Right forelimb (tissue), 1 donor: ENCODE measurements around the gene GK2.

Experiments used
- DNase-seq: peaks from one replicate; pipeline ENCODE4 v3.0.0-alpha.2; 2018

Gene GK2

DNA sequence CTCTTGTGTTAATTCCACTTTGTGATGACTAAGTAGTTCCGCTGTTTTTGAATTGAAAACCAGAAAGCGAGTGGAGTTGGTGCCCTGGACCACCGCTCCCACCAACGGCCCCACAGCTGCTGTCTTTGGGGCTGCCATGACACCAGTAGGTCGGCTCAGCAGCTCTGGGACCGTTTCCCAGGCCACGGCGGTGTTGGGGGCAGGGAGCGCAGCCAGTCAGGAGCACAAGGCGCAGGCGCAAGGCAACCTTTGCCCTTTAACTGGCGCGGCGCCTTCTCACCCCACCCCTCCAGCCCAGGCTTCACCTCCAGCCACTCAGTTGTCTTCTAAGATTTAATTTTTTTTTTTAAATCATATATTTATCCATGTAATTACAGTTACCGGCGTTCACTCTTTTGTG lies at the start of gene GK2:
Gene GK2, minus strand, starts transcription at position 166 of the 400 bp plus-strand sequence. Its CDS starts 28 bp downstream, at position 138.
- no peak for DNase-seq

DNA sequence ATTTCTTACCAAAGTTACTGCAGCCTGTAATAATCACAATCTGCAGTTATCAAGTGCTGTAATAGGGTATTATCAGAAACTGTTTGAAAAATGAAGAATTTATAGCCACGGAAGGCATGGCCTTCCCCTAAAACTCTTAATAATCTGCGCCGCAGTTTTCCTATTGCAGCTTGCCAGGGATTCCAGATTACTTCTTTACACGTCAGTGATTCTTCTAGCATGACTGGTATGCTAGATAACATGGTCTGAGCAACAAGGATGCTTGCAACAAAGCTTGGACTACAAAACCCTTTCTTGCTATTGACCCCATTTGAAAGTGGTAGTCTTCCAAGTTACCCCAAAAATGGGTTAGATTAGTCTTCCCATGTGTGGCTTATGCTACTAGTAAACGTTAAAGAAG lies 47.2 kb upstream of the GK2 start:
- DNase-seq, result no peak

DNA sequence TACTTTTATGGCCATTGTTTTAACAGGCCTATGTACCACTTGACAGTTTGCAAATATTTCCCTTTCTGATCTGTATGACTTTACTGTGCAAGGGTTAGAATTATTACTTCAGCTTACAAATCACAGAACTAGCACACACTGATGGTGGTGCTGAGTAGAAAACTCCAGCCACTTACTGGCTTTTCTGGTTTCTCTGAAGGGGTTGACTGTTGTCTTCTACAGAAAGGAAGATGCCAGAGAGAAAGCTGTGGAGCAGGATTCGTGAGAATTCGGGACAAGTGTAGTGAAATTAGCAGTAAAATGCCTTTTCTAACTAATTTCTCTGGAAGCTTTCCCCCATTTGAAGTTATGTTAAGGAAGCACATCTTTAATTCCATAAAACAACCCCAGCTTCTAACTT lies 46.6 kb upstream of the GK2 start:
- no peak for DNase-seq

DNA sequence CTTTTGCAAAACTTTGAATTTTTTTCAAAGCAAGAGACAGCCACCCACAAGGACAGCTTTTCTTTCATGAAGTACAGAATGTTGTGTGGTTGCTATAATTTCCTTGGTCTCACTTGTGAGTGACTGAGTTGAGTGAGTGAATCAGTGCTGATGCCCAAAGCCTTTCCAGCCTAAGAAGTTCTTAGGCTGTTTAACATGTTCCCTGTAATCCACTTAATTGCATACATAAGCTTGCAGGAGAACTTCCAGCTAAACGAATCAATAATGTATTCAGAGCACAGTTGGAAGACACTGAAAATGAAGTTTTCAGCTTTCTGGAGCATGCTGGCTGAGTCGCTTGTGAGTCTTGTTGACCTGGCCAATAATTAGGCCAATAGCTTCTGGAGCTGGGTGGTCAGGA lies 42.0 kb upstream of the GK2 start:
- no peak for DNase-seq

DNA sequence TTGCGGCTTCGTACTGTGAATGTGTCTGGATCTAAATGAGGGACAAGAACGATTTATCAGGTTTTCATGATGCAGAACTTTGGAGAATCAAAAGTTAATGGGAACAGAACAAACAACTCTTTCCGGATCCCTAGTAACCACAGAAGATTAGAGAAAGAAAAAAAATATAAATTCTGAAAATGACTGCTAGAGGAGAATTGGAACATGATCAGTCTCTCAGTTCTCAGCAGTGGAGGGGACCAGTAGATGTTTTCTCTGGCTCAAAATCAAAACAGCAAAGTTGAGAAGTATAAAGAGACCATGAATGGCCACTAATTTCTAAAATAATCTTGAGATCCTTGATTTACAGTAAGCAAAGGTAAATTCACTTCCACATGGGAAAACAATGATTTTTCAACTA lies 38.1 kb upstream of the GK2 start:
- no peak for DNase-seq

DNA sequence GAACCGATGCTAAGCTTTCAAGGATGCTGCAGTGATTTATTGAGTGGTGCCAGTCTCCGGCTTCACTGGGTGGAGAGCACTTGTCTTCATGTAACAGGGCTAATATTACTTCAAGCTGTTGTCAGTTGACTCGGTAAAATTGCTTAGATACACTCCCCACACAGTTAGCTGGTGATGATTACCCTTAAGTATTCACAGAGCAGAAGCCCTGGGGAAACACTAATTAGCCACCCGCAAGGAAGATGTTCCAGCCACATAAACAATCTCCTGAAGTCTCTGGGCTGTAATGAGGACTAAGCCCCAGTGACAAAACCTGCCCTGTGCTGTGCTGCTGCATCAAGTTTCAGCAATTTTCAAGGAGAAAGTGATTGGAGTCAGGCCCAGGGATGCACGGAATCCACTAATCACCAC lies 37.3 kb upstream of the GK2 start:
- DNase-seq, result no peak

DNA sequence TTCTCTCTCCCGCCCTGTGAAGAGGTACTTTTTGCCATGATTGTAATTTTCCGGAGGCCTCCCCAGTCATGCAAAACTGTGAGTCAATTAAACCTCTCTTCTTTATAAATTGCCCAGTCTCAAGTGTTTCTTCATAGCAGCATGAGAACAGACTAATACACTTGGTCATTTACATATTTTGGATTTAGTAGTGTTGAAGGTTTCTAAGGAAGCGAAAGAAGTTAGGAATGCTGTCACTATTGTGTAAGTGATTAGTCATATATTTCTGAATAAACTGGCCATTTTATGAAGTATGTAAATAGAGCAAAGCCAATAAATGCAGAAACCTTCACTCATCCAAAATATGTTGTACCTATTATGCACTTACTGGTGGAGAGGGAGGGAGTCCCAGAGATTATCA lies 34.4 kb upstream of the GK2 start:
- no peak for DNase-seq

DNA sequence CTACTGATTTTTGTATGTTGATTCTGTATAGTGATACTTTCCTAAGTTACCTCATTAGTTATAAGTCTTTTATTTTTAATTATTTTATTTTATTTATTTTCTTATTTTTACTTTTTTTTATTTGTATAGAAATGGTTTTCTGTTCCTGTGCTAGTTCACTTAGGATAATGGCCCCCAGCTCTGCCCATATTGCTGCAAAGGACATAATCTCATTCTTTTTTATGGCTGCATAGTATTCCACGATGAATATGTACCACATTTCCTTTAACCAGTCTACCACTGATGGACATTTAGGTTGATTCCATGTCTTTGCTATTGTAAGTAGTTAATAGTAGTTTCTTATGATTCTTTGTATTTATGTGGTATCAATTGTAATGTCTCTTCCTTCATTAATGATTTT lies 31.5 kb upstream of the GK2 start:
- DNase-seq, result no peak

DNA sequence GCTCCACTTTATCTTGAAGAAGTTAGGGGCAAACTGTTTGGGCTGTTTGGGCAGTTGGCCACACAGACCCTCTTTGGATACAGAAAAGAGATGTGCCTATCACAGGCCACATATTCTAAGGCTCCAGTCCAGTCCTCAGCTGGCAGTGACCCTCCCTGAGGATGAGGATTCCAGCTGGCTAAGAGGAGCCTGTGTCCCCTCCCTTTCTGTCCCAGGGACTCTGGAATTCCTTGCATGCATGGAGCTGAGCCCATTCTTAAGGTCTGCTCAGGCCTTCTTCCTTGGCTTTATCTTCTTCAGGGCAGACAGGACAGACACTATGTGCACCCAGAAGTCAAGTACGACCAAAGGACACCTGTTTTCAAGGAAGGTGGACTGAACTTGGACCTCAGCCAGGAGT lies 23.8 kb upstream of the GK2 start:
- DNase-seq, result no peak

DNA sequence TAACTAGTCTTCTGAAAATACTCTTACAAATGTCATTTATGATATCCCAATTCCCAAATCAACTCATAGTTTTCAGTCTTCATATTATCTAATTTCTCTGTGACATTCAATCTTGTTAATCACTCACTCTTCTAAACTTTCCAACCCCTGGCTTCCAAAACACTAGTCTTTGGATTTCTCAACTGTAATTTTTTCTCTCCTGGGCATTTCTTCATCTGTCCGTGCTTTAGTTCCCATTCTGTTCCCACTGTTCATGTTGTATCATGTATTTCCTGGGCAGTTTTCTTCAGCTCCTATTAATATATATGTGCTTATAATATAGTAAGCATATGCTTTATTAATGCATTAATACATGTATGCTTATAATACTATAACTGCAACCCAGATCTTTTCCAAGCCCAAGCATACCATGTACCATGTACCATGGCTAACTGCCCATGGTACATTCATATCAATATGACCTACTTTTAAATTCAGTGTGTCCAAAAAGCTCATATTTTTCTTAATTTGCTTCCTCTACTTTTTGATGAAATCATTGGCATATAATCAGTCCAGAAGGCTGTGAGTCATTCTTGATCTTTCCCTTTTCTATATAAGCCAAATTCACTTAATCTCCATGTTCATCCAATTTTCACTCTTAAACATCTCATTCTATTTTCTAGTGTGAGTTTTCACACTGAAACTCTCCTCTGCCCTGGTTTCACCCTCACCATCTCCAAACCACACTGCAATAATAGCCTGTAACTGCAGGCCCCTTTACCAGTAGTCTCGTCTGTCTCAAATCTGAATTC lies 21.3 kb upstream of the GK2 start:
- no peak for DNase-seq

DNA sequence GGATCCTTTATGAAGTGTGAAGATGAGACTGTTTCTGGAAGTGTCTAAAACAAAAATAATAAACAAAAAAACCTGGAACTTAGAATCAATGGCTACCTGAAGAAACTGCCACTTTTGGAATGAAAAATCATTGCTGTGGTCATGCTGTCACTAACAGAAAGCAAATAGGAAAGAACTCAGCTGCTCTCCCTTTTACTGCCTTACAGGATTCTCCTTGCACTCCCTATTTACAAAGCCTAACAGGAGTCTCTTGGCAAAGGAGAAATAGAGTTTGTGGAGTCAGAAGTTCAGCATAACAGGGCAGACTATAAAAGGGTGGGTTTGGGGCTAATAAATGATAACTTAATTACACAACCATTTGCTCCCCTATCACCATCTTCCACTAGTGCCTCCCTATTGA lies 19.0 kb upstream of the GK2 start:
- DNase-seq, result no peak

DNA sequence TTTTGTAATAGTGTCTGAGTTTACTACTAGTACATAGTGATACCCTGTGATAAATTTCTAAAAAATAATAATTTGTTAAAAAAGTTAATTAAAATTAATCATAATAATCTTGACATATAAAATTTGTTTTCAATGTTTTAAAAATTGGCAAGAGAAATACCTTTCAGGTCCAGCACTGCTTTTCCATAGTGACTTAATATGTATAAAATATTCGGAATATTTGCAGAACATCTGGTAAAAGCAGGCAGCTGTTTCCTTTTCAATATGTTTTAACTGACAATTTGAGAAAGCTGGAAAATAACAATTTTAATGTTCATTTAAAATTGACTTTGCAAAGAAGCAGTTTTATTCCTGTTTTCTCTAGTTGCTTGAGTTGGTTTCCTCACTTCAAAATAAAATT lies 17.6 kb upstream of the GK2 start:
- DNase-seq, result no peak

DNA sequence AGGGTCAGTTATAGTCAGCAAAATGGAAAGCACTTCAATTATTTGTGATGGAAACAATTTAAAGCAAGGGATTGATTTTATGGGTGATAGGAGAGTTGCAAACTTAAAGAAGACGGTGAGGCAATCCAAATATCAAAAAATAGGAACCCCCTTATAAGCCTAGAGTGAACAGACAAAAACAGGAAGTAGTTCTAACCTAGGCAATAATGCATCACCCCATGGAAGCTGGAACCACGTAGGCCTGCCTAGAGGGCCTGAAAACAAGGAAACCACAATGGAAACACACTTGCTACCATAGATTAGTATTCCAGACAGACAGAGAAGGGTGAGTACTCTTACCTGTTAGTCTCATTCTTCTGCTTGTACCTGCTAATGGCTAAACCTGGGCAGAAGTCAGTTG lies 13.5 kb upstream of the GK2 start:
- no peak for DNase-seq

DNA sequence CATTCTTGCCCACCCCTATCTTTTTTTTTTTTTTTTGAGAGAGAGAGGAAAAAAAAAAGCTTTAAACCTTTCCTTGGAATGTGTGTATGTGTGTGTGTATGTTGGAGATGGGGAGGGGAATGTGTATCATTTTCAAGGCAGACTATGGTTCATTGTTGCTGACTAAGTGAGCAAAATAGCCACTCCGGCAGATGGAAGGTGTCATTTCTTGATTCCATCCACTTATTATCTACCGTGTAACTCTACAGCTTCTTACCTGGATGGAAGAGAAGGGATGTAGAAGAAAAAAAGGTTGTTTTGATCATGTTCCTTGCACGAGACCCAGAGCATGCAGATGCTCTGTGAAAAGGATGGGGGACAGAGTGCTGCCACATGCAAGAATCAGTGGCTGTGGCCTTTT lies 5.9 kb upstream of the GK2 start:
- DNase-seq, result no peak

DNA sequence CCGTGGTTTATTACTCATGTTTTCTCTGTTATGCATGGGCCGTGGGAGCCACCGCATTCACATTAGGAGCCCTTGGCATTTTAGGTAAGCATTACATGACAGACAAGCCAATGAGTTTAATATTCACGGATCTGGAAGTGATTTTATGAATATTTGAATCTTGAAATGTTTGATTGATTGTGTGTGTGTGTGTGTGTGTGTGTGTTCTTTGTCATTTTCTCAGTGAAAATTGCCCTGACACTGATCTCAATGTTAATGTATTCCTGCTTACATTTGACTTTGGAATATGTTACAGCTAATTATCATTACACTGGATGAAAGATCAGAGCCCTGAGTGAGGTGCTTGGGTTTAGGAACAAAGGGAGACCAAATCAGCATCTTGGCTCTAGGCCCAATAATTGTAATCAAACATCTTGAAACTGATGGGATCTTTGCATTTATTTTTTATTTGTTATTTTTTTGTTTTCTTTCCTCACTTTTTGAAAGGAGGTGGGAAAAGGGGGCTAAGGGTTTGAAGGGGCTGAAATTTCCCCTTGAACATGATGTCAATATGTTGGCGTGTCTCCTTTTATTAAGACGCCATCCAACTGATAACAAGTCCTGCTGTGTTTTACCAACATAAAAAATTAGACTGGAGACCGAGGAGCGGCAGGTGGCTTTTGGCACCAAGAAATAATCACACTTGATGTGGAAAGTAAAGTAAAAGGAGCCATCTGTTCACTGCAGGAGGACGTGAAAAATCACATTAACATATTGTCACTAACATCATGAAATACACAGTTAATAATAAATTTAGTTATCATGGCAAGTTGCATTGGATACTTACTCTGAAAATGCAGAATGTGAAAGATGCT lies 5.2 kb upstream of the GK2 start:
- DNase-seq, result no peak

DNA sequence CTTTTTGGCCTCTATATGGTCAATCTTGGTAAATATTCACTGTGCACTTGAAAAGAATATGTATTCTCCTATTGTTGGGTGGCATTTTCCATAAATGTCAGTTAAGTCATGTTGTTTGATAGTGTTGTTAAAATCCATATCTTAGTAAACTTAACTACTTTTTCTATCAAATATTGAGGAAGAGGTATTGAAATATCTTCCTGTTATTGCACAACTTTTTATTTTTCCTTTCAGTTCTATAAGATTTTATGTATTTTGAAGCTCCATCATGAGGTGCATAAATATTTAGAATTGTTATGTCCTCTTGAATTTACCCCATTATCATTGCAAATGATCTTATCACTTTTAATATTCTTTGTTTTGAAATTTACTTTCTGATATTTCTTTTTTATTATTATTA lies 3.4 kb downstream of the GK2 start:
- DNase-seq, result no peak

DNA sequence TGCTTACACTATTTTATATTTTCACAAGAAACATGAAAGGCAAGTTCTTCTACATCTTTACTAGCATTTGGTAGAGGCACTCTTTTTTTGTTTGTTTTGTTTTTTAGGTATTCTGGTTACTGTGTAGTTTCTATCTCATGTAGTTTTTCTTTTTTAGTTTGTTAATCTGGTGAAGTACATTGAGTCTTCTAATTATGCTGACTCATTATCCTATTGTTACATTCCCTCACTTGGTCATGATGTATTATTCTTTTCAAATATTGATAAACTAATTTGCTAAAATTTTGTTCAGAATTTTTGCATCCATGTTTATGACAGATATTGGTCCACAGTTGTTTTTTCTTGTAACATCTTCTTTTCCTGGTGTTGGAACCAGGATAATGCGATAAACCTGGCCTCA lies 4.7 kb downstream of the GK2 start:
- no peak for DNase-seq

DNA sequence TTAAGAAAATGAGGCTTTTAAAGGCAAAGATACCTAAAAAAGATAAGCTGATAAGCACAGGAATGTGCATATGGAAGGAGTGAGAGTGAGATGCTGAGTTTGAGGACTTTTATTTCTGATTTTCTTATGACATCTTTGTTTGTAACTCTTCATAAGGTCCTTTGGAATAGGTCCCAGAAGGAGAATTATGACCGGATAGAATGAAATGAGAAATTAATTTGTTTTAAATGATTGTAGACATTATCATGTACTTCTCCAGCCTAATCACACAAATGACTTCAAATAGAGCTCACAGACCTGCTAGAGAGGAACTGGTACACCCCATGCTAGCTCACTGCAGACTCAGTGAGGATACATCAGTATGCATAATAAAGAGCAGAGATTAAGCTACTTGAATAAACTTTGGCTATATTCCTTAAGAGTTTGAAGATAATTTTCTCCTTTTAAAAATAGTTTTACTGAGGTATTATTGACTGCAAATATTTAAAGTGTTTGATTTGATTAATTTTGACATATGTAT lies 5.6 kb downstream of the GK2 start:
- no peak for DNase-seq

DNA sequence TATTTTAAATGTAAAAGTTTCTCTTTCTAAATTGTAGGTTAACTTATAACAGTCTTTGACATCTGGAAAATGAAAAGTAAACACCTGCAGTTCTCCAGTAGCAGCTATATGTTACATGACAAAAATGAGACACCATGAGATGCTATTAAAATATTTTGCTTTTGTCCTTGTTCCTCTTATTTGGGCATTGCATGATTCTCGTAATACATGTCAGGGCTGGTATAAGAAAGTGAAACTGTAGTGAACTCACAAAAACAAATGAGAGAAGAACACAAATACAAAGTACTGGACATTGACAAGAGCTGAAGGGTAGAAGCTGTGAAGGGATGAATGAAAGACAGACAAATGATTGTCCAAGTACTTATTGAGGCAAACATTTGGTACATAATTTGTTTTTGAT lies 9.0 kb downstream of the GK2 start:
- DNase-seq, result no peak

DNA sequence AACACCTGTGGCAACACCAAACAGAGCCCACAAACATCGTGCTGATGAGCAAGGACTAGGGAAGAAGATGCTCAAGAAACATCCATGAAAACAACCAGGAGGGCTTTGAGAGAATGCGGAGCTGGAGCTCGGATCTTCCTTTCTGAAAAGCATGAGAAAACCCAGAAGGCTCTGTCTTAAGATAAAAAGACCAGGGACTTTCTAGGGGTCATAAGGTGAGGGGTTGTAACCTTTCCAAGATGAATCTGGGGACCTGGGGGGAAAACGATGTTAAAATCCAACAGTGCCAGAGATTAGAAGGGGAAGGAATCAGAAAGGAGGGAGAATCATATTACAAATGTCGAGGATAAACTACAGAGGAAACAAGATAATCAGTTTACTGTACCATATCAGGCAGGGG lies 10.1 kb downstream of the GK2 start:
- no peak for DNase-seq

DNA sequence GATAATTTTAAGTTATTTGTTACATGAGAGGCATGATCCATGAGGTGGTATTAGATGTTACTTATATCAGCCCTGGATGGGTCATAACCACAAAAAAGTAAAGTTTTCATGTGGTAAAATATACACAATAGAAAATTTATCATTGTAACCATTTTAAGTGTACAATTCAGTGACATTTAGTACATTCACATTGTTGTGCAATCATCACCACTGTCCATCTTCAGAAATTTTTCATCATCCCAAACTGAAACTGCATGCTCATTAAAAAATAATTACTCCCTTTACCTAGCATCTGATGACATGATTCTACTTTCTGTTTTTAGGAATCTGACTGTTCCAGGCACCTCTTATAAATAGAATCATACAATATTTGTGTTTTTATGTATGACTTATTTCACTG lies 11.2 kb downstream of the GK2 start:
- DNase-seq, result no peak

DNA sequence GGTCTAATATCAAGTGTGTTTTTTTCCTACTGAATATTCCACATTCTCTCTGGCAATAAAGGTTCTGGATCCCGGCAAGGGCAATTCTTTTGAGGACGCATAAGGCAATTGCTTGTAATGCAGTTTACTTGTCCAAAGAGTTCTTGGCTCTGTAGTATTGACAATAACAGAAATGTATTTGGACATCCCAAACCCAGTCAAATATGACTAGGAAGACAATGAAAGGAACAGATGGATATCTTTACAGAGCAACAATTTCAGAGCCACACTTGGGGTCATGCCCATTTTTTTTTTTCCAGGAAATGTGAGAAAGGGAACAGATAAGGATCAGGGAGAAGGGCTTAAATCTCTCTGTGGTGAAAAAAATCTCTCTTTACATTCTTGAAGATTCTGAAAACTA lies 12.2 kb downstream of the GK2 start:
- DNase-seq, result no peak

DNA sequence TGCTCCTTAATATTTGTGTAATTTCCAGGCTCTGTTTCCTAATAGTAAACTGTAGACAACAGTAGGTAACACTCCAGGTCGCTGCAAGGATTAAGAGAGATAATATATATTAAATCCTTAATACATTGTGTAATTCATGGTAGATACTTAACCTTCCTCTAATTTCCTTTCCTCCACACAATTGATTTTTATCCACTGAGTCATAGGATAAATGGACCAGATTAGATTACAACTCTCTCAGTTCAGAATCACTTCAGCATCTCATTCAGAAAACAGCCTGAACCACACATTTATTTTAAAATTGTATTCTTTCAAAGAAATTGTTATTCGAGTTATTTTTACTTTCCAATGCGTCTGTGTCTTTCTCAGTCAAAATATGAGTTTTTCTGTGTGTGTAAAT lies 17.1 kb downstream of the GK2 start:
- DNase-seq, result no peak

DNA sequence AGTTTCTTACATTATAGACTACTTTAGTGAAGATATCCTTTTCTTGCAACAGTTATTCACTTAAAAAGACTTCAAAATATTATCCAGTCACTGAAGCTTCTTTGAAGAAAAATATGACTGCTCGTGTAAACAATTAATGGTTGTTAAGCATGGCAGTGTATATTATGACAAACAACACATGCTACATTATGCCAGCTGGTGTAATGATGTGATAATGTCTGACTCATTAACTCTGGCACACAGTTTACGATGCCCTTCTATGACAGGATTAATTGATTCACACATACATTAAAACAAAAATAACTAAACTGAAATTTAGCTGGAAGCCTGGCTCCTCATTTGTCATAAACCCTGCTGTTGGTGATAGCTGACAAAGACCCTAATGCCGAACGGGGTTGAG lies 22.4 kb downstream of the GK2 start:
- DNase-seq, result no peak
